Heart left ventricle (tissue), 16 donors: ENCODE measurements around the gene PHLPP1. TPM values are rescaled to one million over a fixed set of nuclear protein-coding genes. Genes with fewer than 3 reads are reported as not detected.

Experiments
- ATAC-seq, 4 donors: fragments of 200-7000 bp; cut with Tn5 transposase; one replicate each; pipeline ENCODE4 v1.9.1; 2020 to 2022; ENCODE audit warnings: moderate library complexity in 4 of 4, mild to moderate bottlenecking in 3 of 4, moderate number of reproducible peaks in 1 of 4
- DNase-seq, 5 donors: peaks; one replicate each; pipeline ENCODE4 v3.0.0-alpha.2; 2020
- H3K27ac ChIP-seq, 12 donors: fragments of 200-600 bp; sonication (generic) in 4 of 12; one replicate each; pipeline versions ENCODE4 v1.5.0 to v1.8.0; 2016 to 2022; ENCODE audit warnings: mild to moderate bottlenecking in 2 of 12
- H3K27me3 ChIP-seq, 9 donors: fragments of 200-600 bp; sonication (generic) in 2 of 9; one replicate each; pipeline versions ENCODE4 v1.5.1 to v1.8.0; 2016 to 2022; ENCODE audit warnings: mild to moderate bottlenecking in 3 of 9
- H3K36me3 ChIP-seq, 9 donors: fragments of 200-600 bp; sonication (generic) in 2 of 9; one replicate each; pipeline versions ENCODE4 v1.5.0 to v1.8.0; 2018 to 2022; ENCODE audit warnings: mild to moderate bottlenecking in 2 of 9
- H3K4me1 ChIP-seq, 12 donors: fragments of 200-600 bp; sonication (generic) in 4 of 12; one replicate each; pipeline versions ENCODE4 v1.5.0 to v1.8.0; 2016 to 2022; ENCODE audit warnings: mild to moderate bottlenecking in 3 of 12
- H3K4me3 ChIP-seq, 12 donors: fragments of 200-600 bp; sonication (generic) in 4 of 12; one replicate each; pipeline versions ENCODE4 v1.5.0 to v1.8.0; 2017 to 2022; ENCODE audit warnings: mild to moderate bottlenecking in 9 of 12, moderate library complexity in 4 of 12
- H3K9me3 ChIP-seq, 12 donors: fragments of 200-600 bp; sonication (generic) in 4 of 12; one replicate each; pipeline versions ENCODE4 v1.5.0 to v1.8.0; 2016 to 2022; ENCODE audit warnings: mild to moderate bottlenecking in 1 of 12
- CTCF ChIP-seq, 12 donors: fragments of 200-600 bp; sonication (generic) in 4 of 12; IDR thresholded peaks; one replicate each; pipeline versions ENCODE4 v1.5.0 to v1.8.0; 2018 to 2022; ENCODE audit warnings: antibody characterized with exemption in 12 of 12, mild to moderate bottlenecking in 5 of 12
- POLR2A ChIP-seq, 2 donors: fragments of 450-650 bp; IDR thresholded peaks; one replicate each; pipeline ENCODE4 v1.6.1; 2017; ENCODE audit warnings: antibody characterized with exemption in 2 of 2, mild to moderate bottlenecking in 2 of 2, moderate library complexity in 2 of 2
- WGBS, 4 donors: extraction: QIAGEN DNeasy Blood & Tissue Kit in 2 of 4; methylation state at CpG; one replicate each; pipeline versions ENCODE4 v1.1.5 to v1.1.7; 2013 to 2018; 5-methylcytosine and 5-hydroxymethylcytosine counted together
- intact Hi-C, 10 donors: fragments of 100-400 bp; cut with DNase I; formaldehyde crosslinking; loops; one replicate each; pipeline versions ENCODE4 v1.11.1 to v1.14.2; 2022
- polyA plus RNA-seq, 2 donors: library from polyadenylated mRNA; stranded (reverse); fragments of 200-250 nt; gene quantifications; one replicate each; pipeline ENCODE4 v1.2.3, GENCODE V29; 2013
- total RNA-seq, 9 donors: library from RNA; depleted of rRNA in 2 of 9; stranded (reverse); fragments of >200 nt in 2 of 9; fragmentation: NEBNext Ultra II Directional in 3 of 9; extraction: Animal tissue kit (Norgen Biotek cat#: 25700) in 3 of 9; gene quantifications; one replicate each; pipeline versions ENCODE4 v1.1.0 to v1.2.4, GENCODE V29; 2016 to 2023
- donor health status: ischemic (EF 13 %, LVEDD 7.1; RV severe dilation, severe dysfunction).
- donor health status: healthy with polysubstance abuse.
- donor health status: DM: no; HTN: yes; CAD: no.
- donor health status: DM: no; HTN: no; CAD: no.
- donor health status: ischemic (EF 25% LVEDD 6.9; RV normal size, moderate dysfunction).
- donor health status: ischemic (EF 25% LVEDD 5.7; RV mildly dilated, moderate dysfunction).
- donor health status: healthy.
- donor health status: DM: yes; HTN: yes; CAD: no.
- donor health status: ischemic (EF 35%, LVEDD 5.7; RV mildly dilated, moderate dysfunction).
- donor health status: nonischemic (EF 11% LVEDD 7.7; RV severe dilation, severe dysfunction).
- donor health status: DM: yes; HTN: yes; CAD: no.
- donor health status: PGD.
- donor health status: ischemic (EF 29% LVEDD 5.4; RV normal size, mild dysfunction).
- donor health status: nonischemic (EF 23%, LVEDD 6.1; RV moderate dilation, normal function).

PHLPP1 gene
- total and polyA plus RNA-seq, 11 donors: 1.7 to 11.1 (median 6.2) TPM

GRCh38 chr18:62833494-62833893 is 118.2 kb downstream of the PHLPP1 start:
- intact Hi-C loops: no loop called here
- H3K27me3 ChIP-seq: no peaks in the 10 kb centered on the region
- no peak overlapping the region for H3K4me3 ChIP-seq
- DNase-seq (no peak), ATAC-seq (no peak)
- H3K4me1 ChIP-seq: peaks cover 0 to 18% (median 6%) of the 10 kb centered on the region in 12 donors
- no peaks in the 10 kb centered on the region for H3K9me3 ChIP-seq
- 90 to 97% (median 92%) methylated on average over 1 of the region's 1 CpG for WGBS, 4 donors
- no peak for TF ChIP-seq POLR2A (IDR thresholded peaks at IDR 0.05)
- TF ChIP-seq CTCF (IDR thresholded peaks at IDR 0.05): no peak
- H3K27ac ChIP-seq: no peak overlapping the region
- peaks cover 0 to 11% (median 0%) of the 10 kb centered on the region in 9 donors for H3K36me3 ChIP-seq

- ATAC-seq: no peak
- no peak for DNase-seq
- no peak overlapping the region for H3K4me3 ChIP-seq
- intact Hi-C loops: no loop called here
- WGBS, 4 donors: 71 to 84% (median 80%) methylated on average over 4 of the region's 4 CpGs
- H3K9me3 ChIP-seq: no peaks in the 10 kb centered on the region
- no peak overlapping the region for H3K27ac ChIP-seq
- peaks cover 0 to 11% (median 3%) of the 10 kb centered on the region in 9 donors for H3K36me3 ChIP-seq
- peaks cover 0 to 17% (median 6%) of the 10 kb centered on the region in 12 donors for H3K4me1 ChIP-seq
- no peak for TF ChIP-seq POLR2A (IDR thresholded peaks at IDR 0.05)
- TF ChIP-seq CTCF (IDR thresholded peaks at IDR 0.05): no peak
- H3K27me3 ChIP-seq: no peaks in the 10 kb centered on the region
Observed at GRCh38 chr18:62834715-62835114, 119.4 kb downstream of the PHLPP1 start.

GRCh38 chr18:62837011-62837410 is 121.7 kb downstream of the PHLPP1 start:
- no peak overlapping the region for H3K27ac ChIP-seq
- no peaks in the 10 kb centered on the region for H3K27me3 ChIP-seq
- no peak overlapping the region for H3K4me3 ChIP-seq
- ATAC-seq (no peak), DNase-seq (no peak)
- TF ChIP-seq CTCF (IDR thresholded peaks at IDR 0.05) (no peak), POLR2A (IDR thresholded peaks at IDR 0.05) (no peak)
- H3K4me1 ChIP-seq: peaks cover 0 to 13% (median 5%) of the 10 kb centered on the region in 12 donors
- H3K36me3 ChIP-seq: peaks cover 0 to 4% (median 0%) of the 10 kb centered on the region in 9 donors
- H3K9me3 ChIP-seq: no peaks in the 10 kb centered on the region
- WGBS, 4 donors: 97 to 98% (median 98%) methylated on average over 5 of the region's 5 CpGs
- intact Hi-C loops: loop anchor here in 1 of 10 donors (1.0 kb wide), 1 partner anchor 12 kb away; no protein-coding TSS in a partner anchor

- TF ChIP-seq POLR2A (IDR thresholded peaks at IDR 0.05) (no peak), CTCF (IDR thresholded peaks at IDR 0.05) (no peak)
- WGBS, 4 donors: 93 to 97% (median 95%) methylated on average over 1 of the region's 1 CpG
- Histone ChIP-seq H3K27me3 (no peaks in the 10 kb centered on the region), H3K4me1 (peaks cover 0 to 4% (median 0%) of the 10 kb centered on the region in 12 donors), H3K27ac (no peak overlapping the region), H3K4me3 (no peak overlapping the region), H3K9me3 (no peaks in the 10 kb centered on the region), H3K36me3 (peaks cover 0 to 4% (median 0%) of the 10 kb centered on the region in 9 donors)
- intact Hi-C loops: no loop called here
- no peak for DNase-seq
- no peak for ATAC-seq
Observed at GRCh38 chr18:62838475-62839098, 123.2 kb downstream of the PHLPP1 start.
